Vagina (tissue), 2 donors: ENCODE data around the gene PPM1E.

ENCODE experiments used
- POLR2A ChIP-seq, 2 donors: fragments of 450-650 bp; IDR thresholded peaks; one replicate each; pipeline ENCODE4 v1.6.1; 2017; ENCODE audit warnings: antibody characterized with exemption in 2 of 2, mild to moderate bottlenecking in 2 of 2, moderate library complexity in 2 of 2
- POLR2AphosphoS5 ChIP-seq, 2 donors: sonication (generic); formaldehyde crosslinking; IDR thresholded peaks; one replicate each; pipeline ENCODE4 v1.9.0; 2017; ENCODE audit warnings: antibody characterized with exemption in 2 of 2, mild to moderate bottlenecking in 2 of 2, low read depth in 1 of 2; ENCODE audit not compliant: insufficient read depth in 1 of 2

- TF ChIP-seq POLR2A (IDR thresholded peaks at IDR 0.05) (no peak), POLR2AphosphoS5 (IDR thresholded peaks at IDR 0.05; ENCODE audit: insufficient read depth in 1 of 2, low read depth in 1 of 2) (peak in 1 of 2 donors; percentile 37)
These were observed 204.4 kb downstream of the PPM1E start for GRCh38 chr17:58960068-58960467.
